Osteoblast (primary cell): Measurements from ENCODE around the gene MYH14. TPM values are rescaled to one million over a fixed set of nuclear protein-coding genes. Genes with fewer than 3 reads are reported as not detected.

Experiments used
- DNase-seq: peaks from one replicate; pipeline ENCODE4 v3.0.0; 2011; ENCODE audit warnings: low spot score, mixed read lengths; ENCODE audit not compliant: insufficient read length; ENCODE audit errors: missing footprints
- H2AFZ ChIP-seq: 2 replicates; pipeline ENCODE4 v1.6.0; 2011; ENCODE audit warnings: mild to moderate bottlenecking, low read length
- H3K27ac ChIP-seq: 2 replicates; pipeline ENCODE4 v1.5.1; 2011; ENCODE audit warnings: mild to moderate bottlenecking, low read depth, low read length, moderate library complexity
- H3K27me3 ChIP-seq: 2 replicates; pipeline ENCODE4 v1.6.0; 2012; ENCODE audit warnings: mild to moderate bottlenecking, control low read depth, inconsistent platforms, low read length, moderate library complexity; ENCODE audit not compliant: insufficient read depth
- H3K36me3 ChIP-seq: 2 replicates; pipeline ENCODE4 v1.5.1; 2011; ENCODE audit warnings: mild to moderate bottlenecking, low read length, control low read depth, moderate library complexity; ENCODE audit not compliant: insufficient read depth
- H3K4me1 ChIP-seq: 2 replicates; pipeline ENCODE4 v1.5.1; 2011; ENCODE audit warnings: mild to moderate bottlenecking, low read length, control low read depth, moderate library complexity; ENCODE audit not compliant: insufficient read depth
- H3K4me2 ChIP-seq: 2 replicates; pipeline ENCODE4 v1.6.0; 2011; ENCODE audit warnings: mild to moderate bottlenecking, low read length; ENCODE audit not compliant: insufficient read depth
- H3K4me3 ChIP-seq: fragments of 200-600 bp; sonication (generic); 3 replicates; pipeline ENCODE4 v1.5.1; 2012; ENCODE audit warnings: mild to moderate bottlenecking, low read length, inconsistent platforms; ENCODE audit not compliant: insufficient read depth
- H3K79me2 ChIP-seq: 2 replicates; pipeline ENCODE4 v1.6.0; 2012; ENCODE audit warnings: mild to moderate bottlenecking, low read length, control low read depth, inconsistent platforms; ENCODE audit not compliant: insufficient read depth
- H3K9me3 ChIP-seq: 2 replicates; pipeline ENCODE4 v1.5.1; 2011; ENCODE audit warnings: low read depth, low read length, control low read depth
- H4K20me1 ChIP-seq: 2 replicates; pipeline ENCODE4 v1.6.0; 2012; ENCODE audit warnings: mild to moderate bottlenecking, low read length, control low read depth; ENCODE audit not compliant: insufficient read depth
- total RNA-seq: library from RNA; depleted of rRNA; stranded (reverse); fragments of >200 nt; gene quantifications from 2 replicates; pipeline ENCODE4 v1.2.3, GENCODE V29; 2012
- TF ChIP-seq, protein P1 (sequence below): IDR thresholded peaks from 2 replicates; pipeline ENCODE4 v1.5.1; 2011; ENCODE audit warnings: mild to moderate bottlenecking, low read depth, low read length, moderate library complexity; ENCODE audit errors: extremely low read depth

The MYH14 gene
- under 0.01 TPM in 1 of 2 replicates, not detected in the other for total RNA-seq

DNA sequence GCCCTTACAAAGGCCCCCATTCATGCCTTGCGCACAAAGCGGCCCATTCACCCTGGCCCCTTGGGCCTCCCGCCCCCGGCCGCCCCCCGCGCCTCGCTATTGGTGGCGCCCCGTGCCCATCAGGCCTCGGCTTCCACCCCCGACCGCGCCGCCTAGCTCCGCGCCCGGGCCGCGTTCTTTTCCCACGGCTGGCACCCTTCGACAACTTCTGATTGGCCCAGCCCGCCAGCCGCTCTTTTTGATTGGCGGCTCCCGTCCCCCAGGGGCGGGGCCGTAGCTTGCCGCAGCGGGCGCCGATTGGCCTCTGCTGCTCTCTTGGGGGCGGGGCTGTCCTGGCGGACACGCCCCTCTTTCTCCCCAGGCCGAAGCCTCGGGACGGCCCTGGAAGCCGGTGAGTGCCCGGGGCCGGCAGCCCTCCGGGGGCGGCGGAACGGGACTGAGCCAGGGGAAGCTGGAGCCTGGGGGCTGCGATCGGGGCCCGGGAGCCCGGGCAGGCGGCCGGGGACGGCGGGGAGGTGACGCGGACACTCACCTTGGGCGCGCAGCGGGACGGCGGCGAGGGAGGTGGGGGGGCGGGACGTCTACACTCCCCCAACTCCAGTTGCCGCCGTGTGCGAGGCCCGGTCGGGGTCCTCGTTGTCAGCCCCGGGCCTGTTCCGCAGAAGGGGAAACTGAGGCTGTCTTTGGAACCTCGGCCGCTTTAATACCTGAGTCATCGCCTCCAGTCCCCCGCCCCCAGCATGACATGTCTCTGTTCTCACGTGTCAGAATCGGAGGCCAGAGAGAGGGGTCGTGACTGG lies at the start of gene MYH14:
Gene MYH14, plus strand, starts transcription at position 342 of the 800 bp plus-strand sequence. CDS start 6,744 bp downstream, outside the sequence.
- no peaks in the 10 kb centered on the region for H3K36me3 ChIP-seq
- H3K4me2 ChIP-seq: no peak within 1 kb of the TSS
- DNase-seq: peak; percentile 97
- H3K4me3 ChIP-seq: no peak within 1 kb of the TSS
- H3K4me1 ChIP-seq: no peaks in the 10 kb centered on the region
- peaks cover 18% of the 10 kb centered on the region for H3K27me3 ChIP-seq
- no peaks in the 10 kb centered on the region for H4K20me1 ChIP-seq
- no peak within 1 kb of the TSS for H2AFZ ChIP-seq
- no peaks in the 10 kb centered on the region for H3K79me2 ChIP-seq
- TF ChIP-seq, protein P1, sequence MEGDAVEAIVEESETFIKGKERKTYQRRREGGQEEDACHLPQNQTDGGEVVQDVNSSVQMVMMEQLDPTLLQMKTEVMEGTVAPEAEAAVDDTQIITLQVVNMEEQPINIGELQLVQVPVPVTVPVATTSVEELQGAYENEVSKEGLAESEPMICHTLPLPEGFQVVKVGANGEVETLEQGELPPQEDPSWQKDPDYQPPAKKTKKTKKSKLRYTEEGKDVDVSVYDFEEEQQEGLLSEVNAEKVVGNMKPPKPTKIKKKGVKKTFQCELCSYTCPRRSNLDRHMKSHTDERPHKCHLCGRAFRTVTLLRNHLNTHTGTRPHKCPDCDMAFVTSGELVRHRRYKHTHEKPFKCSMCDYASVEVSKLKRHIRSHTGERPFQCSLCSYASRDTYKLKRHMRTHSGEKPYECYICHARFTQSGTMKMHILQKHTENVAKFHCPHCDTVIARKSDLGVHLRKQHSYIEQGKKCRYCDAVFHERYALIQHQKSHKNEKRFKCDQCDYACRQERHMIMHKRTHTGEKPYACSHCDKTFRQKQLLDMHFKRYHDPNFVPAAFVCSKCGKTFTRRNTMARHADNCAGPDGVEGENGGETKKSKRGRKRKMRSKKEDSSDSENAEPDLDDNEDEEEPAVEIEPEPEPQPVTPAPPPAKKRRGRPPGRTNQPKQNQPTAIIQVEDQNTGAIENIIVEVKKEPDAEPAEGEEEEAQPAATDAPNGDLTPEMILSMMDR: no peak
- no peaks in the 10 kb centered on the region for H3K9me3 ChIP-seq
- H3K27ac ChIP-seq: no peak within 1 kb of the TSS

DNA sequence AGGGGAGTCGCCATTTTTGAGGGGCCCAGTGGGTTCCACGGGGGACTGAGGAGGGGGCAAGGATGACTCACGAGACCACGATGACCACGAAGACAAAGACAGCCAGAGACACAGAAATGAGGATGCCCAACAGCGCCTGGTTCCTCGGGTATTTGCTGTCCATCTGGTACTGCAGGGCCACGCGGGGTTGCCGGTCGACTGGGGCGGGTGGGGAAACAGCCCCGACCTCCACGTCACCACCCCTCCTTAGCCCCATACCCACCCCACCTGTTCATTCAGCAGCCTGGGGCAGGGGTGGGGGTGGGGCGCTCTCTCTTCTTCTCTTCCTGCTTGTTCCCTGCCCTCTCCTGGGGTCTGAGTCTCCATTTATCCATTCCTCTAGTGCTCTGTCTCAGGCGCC lies 48.9 kb upstream of the MYH14 start:
- Histone ChIP-seq H3K27me3 (no peaks in the 10 kb centered on the region), H3K36me3 (no peaks in the 10 kb centered on the region), H3K4me3 (no peak overlapping the region), H3K79me2 (no peaks in the 10 kb centered on the region), H4K20me1 (no peaks in the 10 kb centered on the region), H3K9me3 (peaks cover 5% of the 10 kb centered on the region), H3K4me2 (no peak overlapping the region), H3K4me1 (no peaks in the 10 kb centered on the region), H3K27ac (no peak overlapping the region), H2AFZ (no peak overlapping the region)
- no peak for DNase-seq
- TF ChIP-seq, protein P1: no peak

DNA sequence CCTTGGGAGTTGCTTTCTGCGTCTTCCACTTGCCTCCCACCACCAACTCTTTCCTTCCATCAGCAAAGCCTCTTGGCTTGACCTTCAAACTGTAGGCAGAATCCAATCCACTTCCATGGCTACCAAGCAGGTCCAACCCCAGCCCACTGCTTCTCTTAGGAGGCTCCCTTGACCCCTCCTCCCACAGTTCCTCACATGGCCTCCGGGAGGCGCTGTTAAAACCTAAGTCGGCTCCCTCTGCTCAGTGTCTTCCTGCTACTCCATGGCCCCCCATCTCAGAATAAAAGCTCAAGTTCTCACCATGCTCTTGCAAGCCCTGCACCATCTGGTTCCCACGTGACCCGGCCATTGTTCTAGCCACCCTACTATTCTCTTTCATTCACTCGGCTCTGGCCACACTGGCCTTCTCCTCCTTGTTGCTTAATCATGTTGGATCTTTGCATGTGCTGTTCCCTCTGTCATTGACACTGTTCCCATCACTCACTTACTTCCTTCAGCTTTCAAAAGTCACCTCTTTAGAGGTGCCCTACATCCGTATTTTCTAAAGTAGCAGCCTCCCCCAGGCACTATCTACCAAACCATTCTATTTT lies 47.8 kb upstream of the MYH14 start:
- no peaks in the 10 kb centered on the region for H3K79me2 ChIP-seq
- H3K4me1 ChIP-seq: no peaks in the 10 kb centered on the region
- H2AFZ ChIP-seq: no peak overlapping the region
- TF ChIP-seq, protein P1: no peak
- peaks cover 5% of the 10 kb centered on the region for H3K9me3 ChIP-seq
- no peak overlapping the region for H3K4me3 ChIP-seq
- H3K27ac ChIP-seq: no peak overlapping the region
- no peaks in the 10 kb centered on the region for H3K36me3 ChIP-seq
- H4K20me1 ChIP-seq: no peaks in the 10 kb centered on the region
- no peak for DNase-seq
- no peak overlapping the region for H3K4me2 ChIP-seq
- H3K27me3 ChIP-seq: no peaks in the 10 kb centered on the region

DNA sequence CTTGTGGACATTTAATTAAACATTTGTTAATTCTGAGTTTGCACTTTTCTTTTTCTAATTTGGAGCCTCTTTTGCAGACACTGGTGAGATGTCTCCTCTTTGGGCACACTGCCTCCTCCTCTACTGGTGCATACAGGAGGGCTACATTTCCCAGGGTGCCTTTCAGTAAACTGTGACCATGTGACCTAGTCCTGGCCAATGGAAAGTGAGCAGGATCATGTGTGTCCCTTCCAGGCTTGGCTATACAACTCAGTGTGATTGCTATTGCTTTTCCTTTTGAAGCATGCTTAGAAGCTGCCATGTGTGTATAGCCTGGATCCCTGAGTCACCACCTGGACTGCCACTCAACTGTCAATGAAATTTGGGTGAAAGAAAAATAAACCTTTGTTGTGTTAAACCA lies 44.8 kb upstream of the MYH14 start:
- TF ChIP-seq, protein P1: no peak
- Histone ChIP-seq H2AFZ (no peak overlapping the region), H3K36me3 (no peaks in the 10 kb centered on the region), H3K79me2 (no peaks in the 10 kb centered on the region), H3K9me3 (peaks cover 5% of the 10 kb centered on the region), H3K27ac (no peak overlapping the region), H3K4me1 (no peaks in the 10 kb centered on the region), H4K20me1 (no peaks in the 10 kb centered on the region), H3K27me3 (no peaks in the 10 kb centered on the region), H3K4me3 (no peak overlapping the region), H3K4me2 (no peak overlapping the region)
- no peak for DNase-seq
